ENCODE data around the gene GLYATL2.

GLYATL2 gene

GRCh38 chr11:58844361-58845005 lies at the start of gene GLYATL2:
TSS of gene GLYATL2 (minus strand) at chr11:58844704. CDS start at chr11:58839612, 5,092 bp downstream.
- DNase-seq: no peak

- no peak for DNase-seq
Observed at GRCh38 chr11:58893899-58894298, 49.4 kb upstream of the GLYATL2 start.

GRCh38 chr11:58888579-58888978 lies 44.1 kb upstream of the GLYATL2 start:
- DNase-seq: no peak

GRCh38 chr11:58887452-58887851 lies 42.9 kb upstream of the GLYATL2 start:
- no peak for DNase-seq

- no peak for DNase-seq
Observed at GRCh38 chr11:58880625-58881024, 36.1 kb upstream of the GLYATL2 start.

GRCh38 chr11:58880166-58880565 lies 35.7 kb upstream of the GLYATL2 start:
- no peak for DNase-seq

GRCh38 chr11:58867556-58867955 lies 23.1 kb upstream of the GLYATL2 start:
- no peak for DNase-seq

GRCh38 chr11:58866788-58867187 lies 22.3 kb upstream of the GLYATL2 start:
- DNase-seq: no peak

GRCh38 chr11:58864335-58864734 lies 19.8 kb upstream of the GLYATL2 start:
- DNase-seq: no peak

GRCh38 chr11:58863697-58864096 lies 19.2 kb upstream of the GLYATL2 start:
- no peak for DNase-seq

GRCh38 chr11:58861533-58861932 lies 17.0 kb upstream of the GLYATL2 start:
- no peak for DNase-seq

- DNase-seq: no peak
Observed at GRCh38 chr11:58856806-58857205, 12.3 kb upstream of the GLYATL2 start.

GRCh38 chr11:58845386-58845785 lies 882 bp upstream of the GLYATL2 start:
- DNase-seq: no peak

- DNase-seq: no peak
Observed at GRCh38 chr11:58837707-58838388, 6.7 kb downstream of the GLYATL2 start.

- no peak for DNase-seq
Observed at GRCh38 chr11:58832056-58832645, 12.4 kb downstream of the GLYATL2 start.

- DNase-seq: no peak
Observed at GRCh38 chr11:58830673-58831301, 13.7 kb downstream of the GLYATL2 start.

GRCh38 chr11:58829786-58830185 lies 14.7 kb downstream of the GLYATL2 start:
- DNase-seq: no peak

- DNase-seq: no peak
Observed at GRCh38 chr11:58813693-58814092, 30.8 kb downstream of the GLYATL2 start.

- DNase-seq: no peak
Observed at GRCh38 chr11:58811499-58811898, 33.0 kb downstream of the GLYATL2 start.

GRCh38 chr11:58807343-58807742 lies 37.2 kb downstream of the GLYATL2 start:
- DNase-seq: no peak

GRCh38 chr11:58805065-58805464 lies 39.4 kb downstream of the GLYATL2 start:
- DNase-seq: no peak

GRCh38 chr11:58801974-58802545 lies 42.4 kb downstream of the GLYATL2 start:
- DNase-seq: no peak

- DNase-seq: no peak
Observed at GRCh38 chr11:58801302-58801701, 43.2 kb downstream of the GLYATL2 start.

Data from activated naive CD4-positive, alpha-beta T cell treated with Interleukin-2 at 50 U/mL for 16 hours (primary cell).